Measurements from ENCODE around the gene COL4A2.
"Not testable (repeated sequence)": the region's sequence is repeated elsewhere in the genome, so short reads cannot be mapped to it uniquely, and the experiment has no call there.

Gene COL4A2

DNA sequence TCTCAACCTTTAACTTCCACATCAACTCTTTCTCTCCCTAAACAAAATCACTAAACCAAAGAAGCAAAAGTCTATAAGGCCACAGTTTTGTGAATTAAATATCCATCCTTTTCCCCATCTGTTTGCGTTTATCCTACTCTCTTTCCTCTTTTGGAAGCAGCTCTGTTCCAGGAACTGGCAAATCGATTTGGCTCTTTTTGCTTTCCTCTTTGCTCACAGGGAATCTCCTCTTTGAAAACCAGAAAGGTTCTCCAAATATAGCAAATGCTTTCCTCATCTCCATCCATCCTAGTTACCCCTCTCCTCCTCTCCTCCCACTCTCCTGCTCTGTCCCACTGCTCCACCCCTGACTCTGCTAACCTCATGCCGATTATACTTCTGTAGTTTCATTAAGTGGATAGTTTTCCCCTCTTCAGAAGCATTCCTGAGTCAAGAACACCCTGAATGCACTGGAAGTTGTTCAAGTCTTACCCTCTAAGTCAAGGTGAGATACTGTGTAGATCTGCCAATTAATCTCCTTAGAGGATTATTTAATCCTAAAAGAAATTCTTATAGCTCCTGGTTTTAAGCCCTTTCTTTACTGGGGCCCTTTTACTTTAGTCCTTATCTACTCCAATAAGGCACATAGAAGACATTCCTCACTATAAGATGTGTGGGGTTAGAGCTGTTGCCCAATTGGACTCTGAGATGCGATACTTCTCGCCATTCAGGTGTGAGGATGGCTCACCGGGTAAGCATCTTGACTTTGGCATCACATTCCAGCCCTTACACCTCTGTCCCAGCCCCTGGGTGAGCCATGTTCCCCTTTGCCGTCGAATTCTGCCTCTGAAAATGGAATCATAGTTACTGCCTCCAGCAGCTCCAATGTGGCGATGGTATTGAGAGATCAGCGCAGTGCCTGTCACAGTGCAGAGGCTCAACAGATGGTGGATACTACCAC lies 67.6 kb downstream of the COL4A2 start:
- DNase-seq (ENCODE audit: insufficient read length, low spot score) (no peak), FAIRE-seq (no peak)

DNA sequence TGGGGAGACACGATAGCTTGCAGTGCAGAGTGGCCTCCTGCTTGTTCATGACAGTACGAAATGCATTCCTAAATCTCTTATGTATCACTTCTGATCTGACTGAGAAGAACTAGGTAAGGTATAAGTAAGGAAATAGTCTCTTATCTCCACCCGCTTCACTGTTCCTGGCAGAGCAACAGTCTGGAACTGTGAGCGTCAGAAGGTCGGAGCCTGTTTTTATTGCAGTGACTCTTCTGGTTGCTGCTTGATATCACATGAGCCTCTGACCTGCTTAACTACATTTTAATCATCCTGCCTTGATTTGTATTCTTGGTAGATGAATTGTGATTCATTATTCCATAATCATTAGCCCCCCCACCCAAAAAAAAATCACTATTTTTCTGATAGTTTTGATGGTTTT lies 69.0 kb downstream of the COL4A2 start:
- DNase-seq (ENCODE audit: insufficient read length, low spot score) (no peak), FAIRE-seq (no peak)

DNA sequence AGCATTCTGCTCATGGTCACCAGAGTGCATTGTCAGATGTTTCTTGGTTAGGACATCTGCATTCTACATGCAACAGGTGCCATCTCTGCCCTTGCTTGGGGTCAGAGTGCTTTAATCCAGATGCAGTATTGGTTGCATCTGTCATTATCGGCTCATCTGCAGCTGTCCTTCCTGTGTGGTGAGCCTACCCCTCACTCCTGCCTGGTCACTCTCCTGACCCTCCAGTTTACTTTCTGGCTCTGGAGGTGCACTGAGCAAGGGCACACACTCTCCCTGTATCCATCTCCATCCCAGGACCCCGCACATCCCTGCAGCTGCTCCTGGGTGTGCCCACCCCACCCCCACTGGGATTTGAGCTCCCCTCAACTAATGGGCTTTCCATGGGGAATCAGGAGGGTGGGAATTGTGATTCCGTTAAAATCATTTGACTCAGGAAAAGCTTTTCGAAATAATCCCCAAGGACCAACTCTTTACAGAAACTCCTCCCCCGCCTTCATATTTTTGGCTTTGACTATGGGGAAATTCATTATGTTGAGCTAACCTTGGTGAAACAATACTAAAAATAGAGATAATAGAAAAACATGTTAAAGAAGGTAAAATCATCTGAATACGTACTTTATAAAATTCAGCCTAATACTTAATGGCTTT lies 70.2 kb downstream of the COL4A2 start:
- FAIRE-seq (no peak), DNase-seq (ENCODE audit: insufficient read length, low spot score) (no peak)

DNA sequence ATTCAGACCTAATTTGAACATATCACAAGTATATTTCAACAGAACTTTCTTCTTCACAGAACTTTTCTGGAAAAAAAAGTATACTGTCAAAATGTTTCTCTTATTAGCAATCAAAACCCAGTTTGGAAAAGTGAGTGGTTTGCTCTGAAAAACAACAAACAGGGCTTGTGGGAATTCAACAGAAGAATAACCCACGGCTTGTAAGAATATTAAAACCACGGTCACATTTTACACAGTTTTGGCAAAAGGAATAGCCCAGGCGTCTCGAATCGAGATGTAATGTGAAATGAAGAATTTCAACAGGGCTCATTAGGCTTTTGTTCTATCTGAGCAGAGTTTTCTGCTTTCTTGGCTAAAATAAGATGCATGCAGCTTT lies 70.7 kb downstream of the COL4A2 start:
- FAIRE-seq (no peak), DNase-seq (ENCODE audit: insufficient read length, low spot score) (no peak)

DNA sequence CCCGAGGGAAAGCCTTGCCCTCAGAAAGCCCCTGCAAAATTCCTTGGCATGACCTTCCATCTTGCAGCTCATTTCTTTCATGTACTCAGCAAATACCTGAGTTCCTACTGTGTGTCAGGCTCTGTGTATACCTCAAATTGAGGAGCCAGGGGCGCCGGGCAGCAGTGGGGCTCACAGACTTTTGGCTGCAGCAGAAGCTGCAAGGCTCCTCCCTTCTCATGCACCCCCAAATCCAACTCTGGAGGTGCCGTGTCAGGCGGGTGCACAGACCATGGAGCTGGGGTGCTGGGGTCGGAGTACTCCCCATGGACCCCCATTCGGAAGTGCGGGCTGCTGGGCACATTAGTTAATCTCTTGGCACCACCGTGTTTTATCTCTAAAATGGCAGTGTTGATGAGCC lies 72.3 kb downstream of the COL4A2 start:
- no peak for FAIRE-seq
- no peak for DNase-seq (ENCODE audit: insufficient read length, low spot score)

DNA sequence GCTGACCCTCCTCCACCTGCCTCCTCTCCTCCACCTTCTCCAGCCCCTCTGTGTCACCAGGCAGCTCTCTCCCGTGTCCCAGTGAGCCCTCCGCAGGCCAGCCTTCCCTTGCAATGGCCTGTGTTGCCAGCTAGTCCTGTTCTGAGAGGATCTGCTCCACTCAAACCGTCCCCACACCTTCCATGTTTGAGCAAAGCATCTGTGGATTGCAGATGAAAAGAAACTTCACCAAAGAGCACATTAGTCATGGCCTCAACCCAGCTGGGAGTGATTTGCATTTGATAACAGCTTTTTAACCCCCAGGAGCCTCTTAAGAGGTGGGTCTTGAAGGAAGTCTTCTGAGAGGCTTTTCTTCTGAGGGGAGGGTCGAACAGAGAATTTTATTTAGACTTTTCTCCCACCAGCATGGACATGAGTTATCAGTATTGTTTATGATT lies 72.8 kb downstream of the COL4A2 start:
- DNase-seq (ENCODE audit: insufficient read length, low spot score) (no peak), FAIRE-seq (peak; percentile 55)

DNA sequence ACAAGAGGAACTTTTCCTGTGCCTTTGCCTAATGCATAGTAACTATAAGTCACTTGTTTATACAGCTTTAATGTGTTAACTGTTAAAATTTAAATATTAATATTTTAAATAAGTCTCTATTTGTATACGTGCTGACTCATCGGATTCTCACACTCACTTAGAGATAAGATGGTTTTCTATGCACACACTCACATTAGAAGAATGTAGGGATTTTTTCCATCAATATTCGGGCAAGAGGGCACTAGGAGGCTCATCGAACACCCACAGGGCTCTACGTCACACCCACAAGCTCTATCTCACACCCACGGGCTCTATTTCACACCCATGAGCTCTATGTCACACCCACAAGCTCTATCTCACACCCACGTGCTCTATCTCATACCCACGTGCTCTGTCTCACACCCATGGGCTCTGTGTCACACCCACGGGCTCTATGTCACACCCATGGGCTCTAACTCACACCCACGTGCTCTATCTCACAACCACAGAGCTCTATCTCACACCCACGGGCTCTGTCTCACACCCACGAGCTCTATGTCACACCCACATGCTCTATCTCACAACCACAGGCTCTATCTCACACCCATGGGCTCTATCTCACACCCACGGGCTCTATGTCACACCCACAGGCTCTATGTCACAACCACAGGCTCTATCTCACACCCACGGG lies 73.4 kb downstream of the COL4A2 start:
- no peak for FAIRE-seq
- no peak for DNase-seq (ENCODE audit: insufficient read length, low spot score)

DNA sequence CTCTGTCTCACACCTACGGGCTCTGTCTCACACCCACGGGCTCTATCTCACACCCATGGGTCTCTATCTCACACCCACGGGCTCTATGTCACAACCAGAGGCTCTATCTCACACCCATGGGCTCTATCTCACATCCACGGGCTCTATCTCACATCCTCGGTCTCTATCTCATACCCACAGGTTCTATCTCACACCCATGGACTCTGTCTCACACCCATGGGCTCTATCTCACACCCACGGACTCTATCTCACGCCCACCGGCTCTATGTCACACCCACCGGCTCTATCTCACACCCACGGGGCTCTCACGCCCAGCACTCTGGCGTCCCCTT lies 73.9 kb downstream of the COL4A2 start:
- no peak for DNase-seq (ENCODE audit: insufficient read length, low spot score)
- no peak for FAIRE-seq

DNA sequence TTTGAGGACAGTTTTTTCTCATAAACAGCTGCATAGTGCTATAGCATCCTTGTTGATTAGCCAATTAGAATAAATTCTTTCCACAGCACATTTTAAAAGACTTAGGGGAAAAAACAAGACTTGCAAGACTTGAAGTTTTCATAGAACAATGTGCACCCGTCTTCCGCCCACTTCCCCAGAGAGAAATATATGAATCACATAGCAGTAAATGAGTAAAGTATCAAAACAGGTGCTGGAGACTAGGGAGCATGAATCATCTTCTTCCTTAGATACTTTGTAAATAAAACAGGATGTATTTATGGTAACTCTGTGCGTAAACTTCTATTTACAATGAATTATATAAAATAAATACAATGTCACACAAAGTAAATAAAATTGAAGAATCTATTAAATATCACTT lies 75.1 kb downstream of the COL4A2 start:
- FAIRE-seq = no peak
- no peak for DNase-seq (ENCODE audit: insufficient read length, low spot score)

DNA sequence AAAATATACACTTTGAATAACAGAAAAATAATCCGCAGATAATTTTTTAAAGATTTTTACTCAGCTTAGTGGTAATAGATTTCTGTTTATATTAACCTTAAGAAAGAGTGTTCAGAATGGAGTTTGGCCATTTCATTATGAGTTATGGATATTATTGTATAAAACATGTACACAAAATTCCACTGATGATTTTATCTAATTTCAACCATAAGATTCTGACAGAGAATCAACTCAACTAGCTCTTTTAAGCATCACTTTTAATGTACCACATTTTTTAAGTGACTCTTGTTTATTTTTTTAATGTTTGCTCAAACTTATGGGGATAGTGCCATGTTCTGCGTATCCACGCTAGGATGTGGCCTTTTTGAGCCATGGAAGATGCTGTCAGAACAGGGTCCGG lies 75.7 kb downstream of the COL4A2 start:
- FAIRE-seq (no peak), DNase-seq (ENCODE audit: insufficient read length, low spot score) (no peak)

DNA sequence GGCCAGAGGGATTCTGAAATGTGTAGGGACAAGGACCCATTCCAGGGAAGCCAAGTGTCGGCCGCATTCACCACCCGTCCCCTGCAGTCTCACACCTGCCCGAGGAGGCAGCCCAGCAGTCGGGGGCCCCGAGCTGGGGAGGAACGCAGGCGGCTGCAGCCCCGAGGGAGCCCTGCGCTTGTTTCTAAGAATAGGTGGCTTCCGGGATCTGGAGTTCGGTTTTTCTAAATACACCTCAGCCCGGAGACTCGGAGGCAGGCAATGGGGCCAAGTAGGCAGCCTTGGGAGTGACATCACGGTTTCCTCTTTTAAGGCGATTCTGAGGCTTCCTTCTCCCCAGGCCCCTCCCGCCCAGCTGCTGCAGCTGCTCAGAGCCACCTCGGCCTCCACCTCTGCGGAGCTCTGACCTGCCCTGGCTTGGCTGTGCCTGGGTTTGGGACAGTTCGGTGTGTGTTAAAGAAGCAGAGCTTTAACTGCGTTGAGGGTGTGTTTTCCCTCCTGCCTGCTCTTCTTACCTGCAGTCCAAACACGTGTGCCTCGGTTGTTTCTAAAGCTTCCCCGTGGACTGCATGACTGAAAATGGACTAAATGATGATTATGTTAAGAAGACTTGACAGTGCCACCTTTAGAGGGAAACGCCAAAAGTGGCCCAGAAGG lies 80.5 kb downstream of the COL4A2 start:
- DNase-seq (ENCODE audit: insufficient read length, low spot score) = no peak
- no peak for FAIRE-seq

DNA sequence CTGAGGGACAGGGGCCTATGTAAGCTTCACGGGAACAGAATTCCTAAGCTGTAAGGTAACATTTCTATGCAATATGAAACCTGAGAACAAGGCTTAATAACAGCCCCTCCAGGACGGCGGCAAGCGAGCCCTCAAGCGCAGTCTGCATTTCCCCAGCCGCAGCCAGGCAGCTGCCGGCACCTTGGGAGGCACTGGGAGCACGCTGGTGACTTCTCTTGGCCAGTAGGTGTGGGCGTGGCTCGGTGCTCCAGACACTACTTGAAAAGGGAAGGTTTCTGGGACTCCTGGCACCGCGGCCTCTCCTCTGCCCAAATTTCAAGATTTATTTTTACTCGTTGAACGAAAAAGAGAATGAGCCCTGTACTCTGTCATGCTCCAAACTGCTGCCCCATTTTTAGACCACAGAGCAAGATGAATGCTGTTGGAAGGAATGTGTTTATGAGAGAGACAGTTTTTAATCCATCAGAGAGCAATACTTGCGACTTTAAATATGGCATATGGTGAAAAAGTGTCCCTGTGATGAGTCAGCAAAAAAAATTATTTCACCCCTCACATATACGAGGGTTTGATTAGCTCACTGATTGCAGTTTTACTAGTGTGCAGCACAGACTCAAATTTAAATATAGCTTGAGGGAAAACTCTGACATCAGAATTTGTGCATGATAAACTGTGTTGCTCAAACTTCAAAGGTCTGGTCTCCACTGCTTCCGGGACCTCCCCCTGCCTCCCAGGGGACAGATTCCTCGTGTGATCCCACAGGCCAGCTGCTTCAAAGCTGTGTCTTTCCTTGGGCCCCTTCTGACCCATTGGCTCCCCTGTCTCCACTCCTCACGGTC lies 81.2 kb downstream of the COL4A2 start:
- FAIRE-seq = no peak
- peak; percentile 53 for DNase-seq (ENCODE audit: insufficient read length, low spot score)

DNA sequence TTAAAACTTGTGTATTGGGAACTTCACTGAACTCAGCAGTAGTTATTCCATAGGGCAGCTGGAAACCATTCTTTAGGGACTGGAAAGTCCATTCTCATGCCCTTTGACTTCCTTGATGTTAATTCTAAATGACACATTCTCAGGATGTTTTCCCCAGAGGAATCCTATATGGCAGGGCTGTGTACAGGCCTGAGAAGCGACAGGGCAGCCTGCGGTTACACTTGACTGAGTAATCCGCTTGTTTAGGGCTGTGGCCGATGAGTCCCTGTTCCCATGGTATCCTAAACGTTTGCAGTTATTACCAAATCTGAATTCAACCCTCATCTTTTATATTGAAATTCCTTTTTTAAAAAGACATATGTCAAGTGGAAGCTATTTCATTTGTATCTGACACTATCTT lies 83.5 kb downstream of the COL4A2 start:
- DNase-seq (ENCODE audit: insufficient read length, low spot score) (no peak), FAIRE-seq (no peak)

DNA sequence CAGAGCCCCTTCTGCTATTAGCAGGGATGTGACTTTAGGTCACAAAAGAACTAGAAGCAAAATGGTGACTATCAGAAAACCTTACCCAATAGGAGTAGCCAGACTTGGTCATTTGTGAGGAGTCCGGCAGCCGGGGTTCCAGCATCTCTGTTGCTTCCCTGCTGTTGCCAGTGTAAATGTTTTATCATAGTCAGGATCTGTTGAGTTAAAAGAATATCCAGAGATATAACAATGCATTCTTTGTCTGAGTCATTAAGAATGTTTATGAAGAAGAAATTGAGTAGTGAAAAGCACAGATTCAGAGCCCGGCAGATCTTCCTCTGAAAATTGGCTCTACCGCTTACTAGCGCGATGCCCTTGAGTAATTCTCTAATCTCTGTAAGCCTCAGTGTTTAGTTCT lies 84.2 kb downstream of the COL4A2 start:
- FAIRE-seq = no peak

DNA sequence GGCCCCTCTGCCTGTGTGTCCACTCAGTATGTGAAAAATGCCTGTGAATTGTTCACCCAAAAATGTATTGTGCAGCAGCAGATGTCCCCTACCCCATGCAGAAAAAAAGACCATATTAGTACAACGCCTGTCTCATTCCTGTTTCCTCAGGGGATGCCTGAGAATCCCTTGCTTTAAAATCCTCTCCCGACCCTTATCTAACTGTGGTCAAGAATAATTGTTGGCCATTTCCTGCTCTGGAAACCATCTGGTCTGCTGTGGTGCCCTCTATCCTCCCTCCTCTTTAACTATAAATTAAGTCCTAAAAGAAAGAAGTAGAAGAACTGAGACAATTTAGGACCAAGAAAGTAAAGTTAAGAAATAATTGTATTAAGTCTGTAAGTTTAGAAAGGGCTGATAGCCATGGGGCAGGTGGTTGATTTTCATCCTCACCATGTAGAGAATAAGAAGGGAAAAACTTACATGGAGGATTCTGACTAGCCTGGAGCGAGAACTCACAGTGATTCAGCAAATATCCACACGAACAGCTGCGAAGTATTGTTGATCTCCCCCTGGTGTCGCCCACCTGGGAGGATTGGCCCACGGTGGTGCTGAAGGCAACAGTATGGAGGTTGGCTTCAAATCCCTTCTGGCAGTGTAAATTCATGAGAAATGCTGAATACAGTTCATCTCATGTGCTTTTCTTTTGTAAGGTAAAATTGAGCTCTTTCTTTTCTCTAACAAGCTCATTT lies 85.6 kb downstream of the COL4A2 start:
- DNase-seq (ENCODE audit: insufficient read length, low spot score) (no peak), FAIRE-seq (no peak)

More for the DNA sequence above, 84.2 kb downstream of the COL4A2 start:
- no peak for DNase-seq (ENCODE audit: insufficient read length, low spot score)

DNA sequence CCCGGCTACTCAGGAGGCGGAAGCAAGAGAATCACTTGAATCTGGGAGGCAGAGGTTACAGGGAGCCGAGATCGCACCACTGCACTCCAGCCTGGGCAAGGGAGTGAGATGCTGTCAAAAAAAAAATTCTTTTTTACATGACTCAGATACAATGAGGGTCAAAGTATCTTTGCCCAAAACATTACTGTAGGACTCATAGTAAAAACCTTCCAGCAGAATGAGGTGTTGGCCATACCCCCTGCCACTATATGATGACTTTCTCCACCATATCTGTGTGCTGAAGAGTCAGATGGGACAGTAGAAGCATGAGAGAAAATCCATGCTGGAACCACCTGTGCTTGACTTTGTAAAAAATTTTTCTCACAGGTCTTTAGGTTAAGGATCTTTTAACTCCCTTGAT lies 86.7 kb downstream of the COL4A2 start:
- FAIRE-seq (no peak), DNase-seq (ENCODE audit: insufficient read length, low spot score) (no peak)

DNA sequence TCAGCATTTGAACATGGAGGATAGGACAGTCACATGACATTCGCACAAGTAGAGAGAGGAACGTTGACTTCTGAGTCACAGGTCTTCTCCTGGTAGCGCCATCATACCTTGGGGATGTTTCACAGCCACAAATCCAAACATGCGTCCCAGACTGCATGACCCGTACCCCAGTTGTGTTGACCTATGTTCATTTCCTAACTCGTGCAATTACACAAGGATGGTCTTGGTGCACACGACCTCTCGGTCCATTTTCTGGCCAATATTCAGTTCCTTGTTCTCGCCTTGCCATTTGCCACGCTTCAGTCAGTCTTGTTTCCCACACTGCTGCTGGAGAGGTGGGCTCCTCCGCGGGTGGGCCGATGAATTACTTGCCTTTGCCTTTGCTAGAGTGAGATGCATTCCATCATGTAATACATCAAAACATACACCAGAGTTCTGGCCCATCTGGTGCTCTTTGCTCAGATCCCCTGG lies 87.3 kb downstream of the COL4A2 start:
- FAIRE-seq (no peak), DNase-seq (ENCODE audit: insufficient read length, low spot score) (no peak)

DNA sequence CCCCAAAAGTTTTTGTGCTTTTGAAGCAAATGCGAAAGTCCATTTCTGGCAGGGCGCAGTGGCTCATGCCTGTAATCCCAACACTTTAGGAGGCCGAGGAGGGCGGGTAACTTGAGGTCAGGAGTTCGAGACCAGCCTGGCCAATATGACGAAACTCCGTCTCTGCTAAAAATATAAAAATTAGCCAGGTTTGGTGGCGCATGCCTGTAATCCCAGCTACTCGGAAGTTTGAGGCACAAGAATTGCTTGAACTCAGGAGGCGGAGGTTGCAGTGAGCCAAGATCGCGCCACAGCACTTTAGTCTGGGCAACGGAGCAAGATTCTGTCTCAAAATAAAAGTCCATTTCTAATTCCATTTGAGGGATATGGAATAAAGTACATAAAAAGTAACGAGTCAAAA lies 88.5 kb downstream of the COL4A2 start:
- not testable (repeated sequence) for FAIRE-seq

DNA sequence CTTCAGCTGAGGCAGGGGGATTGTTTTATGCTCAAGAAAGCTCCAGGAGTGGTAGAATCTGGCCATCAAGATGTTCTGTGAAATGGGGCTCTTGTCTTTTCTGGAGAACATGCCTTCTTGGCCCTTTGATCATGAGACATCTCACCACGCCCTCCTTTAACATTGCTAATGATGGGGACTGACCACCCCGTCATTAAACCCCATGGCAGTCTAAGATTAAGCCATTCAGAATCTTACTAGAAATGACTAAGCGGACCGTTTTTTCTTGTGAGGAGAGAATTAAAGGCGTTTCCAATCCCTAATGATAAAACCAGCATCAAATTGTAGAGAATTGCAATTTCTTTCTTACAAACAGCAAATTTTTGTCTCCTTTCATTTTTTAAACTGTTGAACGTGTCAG lies 89.4 kb downstream of the COL4A2 start:
- no peak for FAIRE-seq
- DNase-seq (ENCODE audit: insufficient read length, low spot score) = no peak

More for the DNA sequence above, 88.5 kb downstream of the COL4A2 start:
- not testable (repeated sequence) for DNase-seq (ENCODE audit: insufficient read length, low spot score)
